Parathyroid adenoma (tissue), 2 donors: ENCODE measurements around the gene RASA3.

ENCODE experiments used
- H2AFZ ChIP-seq: fragments of 300-600 bp; sonication (generic); one replicate; pipeline ENCODE4 v1.7.0; 2017; ENCODE audit warnings: antibody characterized with exemption, mild to moderate bottlenecking
- H3K27ac ChIP-seq: fragments of 300-600 bp; sonication (generic); one replicate; pipeline ENCODE4 v1.7.0; 2017
- H3K27me3 ChIP-seq: fragments of 300-600 bp; sonication (generic); one replicate; pipeline ENCODE4 v1.7.0; 2017; ENCODE audit warnings: low read length; ENCODE audit not compliant: control insufficient read depth, insufficient read depth
- H3K36me3 ChIP-seq: fragments of 300-600 bp; sonication (generic); one replicate; pipeline ENCODE4 v1.7.0; 2017; ENCODE audit warnings: low read length; ENCODE audit not compliant: control insufficient read depth, insufficient read depth
- H3K4me1 ChIP-seq: fragments of 300-600 bp; sonication (generic); one replicate; pipeline ENCODE4 v1.7.0; 2017; ENCODE audit warnings: control low read depth
- H3K4me2 ChIP-seq: fragments of 300-600 bp; sonication (generic); one replicate; pipeline ENCODE4 v1.7.0; 2017; ENCODE audit warnings: low read length
- H3K4me3 ChIP-seq: fragments of 300-600 bp; sonication (generic); one replicate; pipeline ENCODE4 v1.7.0; 2017; ENCODE audit warnings: low read depth, low read length
- H3K79me2 ChIP-seq: fragments of 300-600 bp; sonication (generic); one replicate; pipeline ENCODE4 v1.7.0; 2017; ENCODE audit warnings: control low read depth
- H3K9ac ChIP-seq: fragments of 300-600 bp; sonication (generic); one replicate; pipeline ENCODE4 v1.7.0; 2017; ENCODE audit warnings: mild to moderate bottlenecking
- H3K9me3 ChIP-seq: fragments of 300-600 bp; sonication (generic); one replicate; pipeline ENCODE4 v1.7.0; 2017; ENCODE audit warnings: low read length; ENCODE audit not compliant: control insufficient read depth
- TF ChIP-seq, protein P1 (sequence below): fragments of 300-600 bp; sonication (generic); IDR thresholded peaks from one replicate; pipeline ENCODE4 v1.7.0; 2017; ENCODE audit warnings: antibody characterized with exemption, mild to moderate bottlenecking
- donor health status: primary hyperparathyroidism.

Gene RASA3

DNA sequence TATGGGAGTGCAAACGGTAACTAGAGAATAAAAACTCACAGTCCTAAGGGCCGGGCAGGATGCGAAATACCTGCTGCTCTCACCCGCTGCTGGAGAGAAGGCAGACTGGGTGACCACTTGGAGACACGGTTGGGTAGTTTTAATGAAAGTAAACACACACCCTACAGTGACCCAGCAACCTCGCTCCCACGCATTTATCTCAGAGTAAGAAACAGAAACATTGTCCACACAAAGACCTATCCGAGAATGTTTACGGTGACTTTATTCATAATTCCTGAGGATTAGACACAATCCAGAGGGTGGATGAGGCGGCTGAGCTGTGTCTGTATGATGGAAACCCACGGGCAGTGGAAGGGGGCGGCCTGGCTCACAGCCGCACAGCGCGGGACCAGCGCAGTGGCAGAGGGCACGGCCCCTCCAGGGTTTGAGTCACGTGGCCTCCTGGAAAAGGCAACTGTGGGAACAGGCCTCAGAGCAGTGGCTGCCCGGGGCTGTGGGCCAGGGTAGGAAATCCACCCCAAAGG lies 85.0 kb downstream of the RASA3 start:
- Histone ChIP-seq H3K9ac (no peak overlapping the region), H3K4me1 (no peaks in the 10 kb centered on the region), H3K4me2 (no peak overlapping the region), H3K4me3 (no peak overlapping the region), H2AFZ (no peak overlapping the region), H3K79me2 (no peaks in the 10 kb centered on the region), H3K36me3 (no peaks in the 10 kb centered on the region), H3K27me3 (no peaks in the 10 kb centered on the region), H3K9me3 (no peaks in the 10 kb centered on the region), H3K27ac (no peak overlapping the region)
- TF ChIP-seq, protein P1, sequence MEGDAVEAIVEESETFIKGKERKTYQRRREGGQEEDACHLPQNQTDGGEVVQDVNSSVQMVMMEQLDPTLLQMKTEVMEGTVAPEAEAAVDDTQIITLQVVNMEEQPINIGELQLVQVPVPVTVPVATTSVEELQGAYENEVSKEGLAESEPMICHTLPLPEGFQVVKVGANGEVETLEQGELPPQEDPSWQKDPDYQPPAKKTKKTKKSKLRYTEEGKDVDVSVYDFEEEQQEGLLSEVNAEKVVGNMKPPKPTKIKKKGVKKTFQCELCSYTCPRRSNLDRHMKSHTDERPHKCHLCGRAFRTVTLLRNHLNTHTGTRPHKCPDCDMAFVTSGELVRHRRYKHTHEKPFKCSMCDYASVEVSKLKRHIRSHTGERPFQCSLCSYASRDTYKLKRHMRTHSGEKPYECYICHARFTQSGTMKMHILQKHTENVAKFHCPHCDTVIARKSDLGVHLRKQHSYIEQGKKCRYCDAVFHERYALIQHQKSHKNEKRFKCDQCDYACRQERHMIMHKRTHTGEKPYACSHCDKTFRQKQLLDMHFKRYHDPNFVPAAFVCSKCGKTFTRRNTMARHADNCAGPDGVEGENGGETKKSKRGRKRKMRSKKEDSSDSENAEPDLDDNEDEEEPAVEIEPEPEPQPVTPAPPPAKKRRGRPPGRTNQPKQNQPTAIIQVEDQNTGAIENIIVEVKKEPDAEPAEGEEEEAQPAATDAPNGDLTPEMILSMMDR = no peak

- Histone ChIP-seq H3K4me1 (no peaks in the 10 kb centered on the region), H3K4me2 (no peak overlapping the region), H3K27ac (no peak overlapping the region), H3K4me3 (no peak overlapping the region), H3K9ac (no peak overlapping the region), H3K9me3 (no peaks in the 10 kb centered on the region), H3K36me3 (no peaks in the 10 kb centered on the region), H3K79me2 (no peaks in the 10 kb centered on the region), H3K27me3 (no peaks in the 10 kb centered on the region), H2AFZ (no peak overlapping the region)
- TF ChIP-seq, protein P1 = no peak
These were observed 85.9 kb downstream of the RASA3 start for GRCh38 chr13:114046431-114046975.

GRCh38 chr13:114045113-114045735 lies 87.2 kb downstream of the RASA3 start:
- TF ChIP-seq, protein P1 = no peak

DNA sequence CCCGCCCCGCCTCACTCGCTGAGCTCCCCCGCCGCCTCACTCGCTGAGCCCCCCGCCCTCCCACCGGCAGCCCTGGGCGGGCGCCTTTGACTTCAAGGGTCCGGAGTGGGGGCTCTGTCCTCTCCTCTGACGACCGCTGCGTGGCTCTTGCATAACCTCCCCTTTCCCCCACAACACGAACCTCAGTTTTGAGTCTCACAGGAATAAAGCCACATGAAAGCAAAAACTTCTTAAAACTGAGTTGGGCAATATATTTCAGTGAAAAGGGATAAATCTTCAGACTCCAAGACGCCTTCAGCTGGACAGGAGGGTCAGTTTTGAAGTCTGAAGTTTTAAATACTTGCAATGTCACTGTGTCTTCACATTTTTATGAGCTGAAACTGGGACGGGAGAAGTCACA lies 87.9 kb downstream of the RASA3 start:
- Histone ChIP-seq H2AFZ (no peak overlapping the region), H3K4me3 (no peak overlapping the region), H3K4me1 (no peaks in the 10 kb centered on the region), H3K9ac (no peak overlapping the region), H3K79me2 (no peaks in the 10 kb centered on the region), H3K27ac (no peak overlapping the region), H3K4me2 (no peak overlapping the region), H3K9me3 (no peaks in the 10 kb centered on the region), H3K27me3 (no peaks in the 10 kb centered on the region), H3K36me3 (no peaks in the 10 kb centered on the region)
- TF ChIP-seq, protein P1 = no peak

More at GRCh38 chr13:114045113-114045735, 87.2 kb downstream of the RASA3 start:
- no peak overlapping the region for H3K27ac ChIP-seq
- no peak overlapping the region for H3K4me2 ChIP-seq
- no peak overlapping the region for H3K9ac ChIP-seq
- H3K4me1 ChIP-seq = no peaks in the 10 kb centered on the region
- no peaks in the 10 kb centered on the region for H3K27me3 ChIP-seq
- H3K36me3 ChIP-seq = no peaks in the 10 kb centered on the region
- H3K9me3 ChIP-seq = no peaks in the 10 kb centered on the region
- no peak overlapping the region for H2AFZ ChIP-seq
- H3K4me3 ChIP-seq = no peak overlapping the region
- H3K79me2 ChIP-seq = no peaks in the 10 kb centered on the region
